Measurements from ENCODE around the gene BACH2. TPM values are rescaled to one million over a fixed set of nuclear protein-coding genes. Genes with fewer than 3 reads are reported as not detected.

Gene BACH2
- total RNA-seq, 1 donor from 2014 or later = 90.4 TPM

- peaks cover 12% of the 10 kb centered on the region for H3K4me1 Mint-ChIP-seq
- POLR2A ChIA-PET = no interaction called here
- peak; percentile 61 for ATAC-seq (ENCODE audit: low read depth)
- no peak overlapping the region for H3K4me3 Mint-ChIP-seq
- TF ChIP-seq CTCF (IDR thresholded peaks at IDR 0.05) = no peak
- no peaks in the 10 kb centered on the region for H3K27me3 Mint-ChIP-seq
- H3K9me3 Mint-ChIP-seq = no peaks in the 10 kb centered on the region
- intact Hi-C loops (cut with micrococcal nuclease) = loop anchor here (1.0 to 5.0 kb wide), 5 partner anchors 209 to 509 kb away; no protein-coding TSS in a partner anchor
- H3K27ac Mint-ChIP-seq = no peak overlapping the region
- DNase-seq = no peak
- H3K36me3 Mint-ChIP-seq (ENCODE audit: low read depth) = peaks cover 60% of the 10 kb centered on the region
- CTCF ChIA-PET = interaction anchor here (1.3 to 3.7 kb wide), 6 partner anchors 16 to 508 kb away, joined by 3 to 20 read pairs (median 8); no protein-coding TSS in a partner anchor
These were observed 325.9 kb downstream of the BACH2 start for GRCh38 chr6:89970609-89971337.

GRCh38 chr6:89970072-89970471, 326.6 kb downstream of the BACH2 start:
- Mint-ChIP-seq H3K27ac (no peak overlapping the region), H3K36me3 (ENCODE audit: low read depth) (peaks cover 60% of the 10 kb centered on the region), H3K27me3 (no peaks in the 10 kb centered on the region), H3K9me3 (no peaks in the 10 kb centered on the region), H3K4me3 (no peak overlapping the region), H3K4me1 (peaks cover 15% of the 10 kb centered on the region)
- TF ChIP-seq CTCF (IDR thresholded peaks at IDR 0.05) = no peak
- ATAC-seq (ENCODE audit: low read depth) = no peak
- ChIA-PET CTCF (interaction anchor here (1.3 to 3.7 kb wide), 6 partner anchors 16 to 508 kb away, joined by 3 to 20 read pairs (median 8); no protein-coding TSS in a partner anchor), POLR2A (no interaction called here)
- no peak for DNase-seq
- intact Hi-C loops (cut with micrococcal nuclease) = loop anchor here (1.0 to 5.0 kb wide), 5 partner anchors 209 to 509 kb away; no protein-coding TSS in a partner anchor

GRCh38 chr6:89966913-89967312, 329.7 kb downstream of the BACH2 start:
- Mint-ChIP-seq H3K4me1 (peaks cover 15% of the 10 kb centered on the region), H3K4me3 (no peak overlapping the region), H3K27me3 (no peaks in the 10 kb centered on the region), H3K27ac (peak overlapping the region; percentile 50), H3K9me3 (no peaks in the 10 kb centered on the region), H3K36me3 (ENCODE audit: low read depth) (peaks cover 61% of the 10 kb centered on the region)
- DNase-seq (no peak), ATAC-seq (ENCODE audit: low read depth) (no peak)
- CTCF ChIA-PET = interaction anchor here (1.2 to 1.8 kb wide), 2 partner anchors 27 to 512 kb away, joined by 5 to 8 read pairs; no protein-coding TSS in a partner anchor
- intact Hi-C loops (cut with micrococcal nuclease) = no loop called here
- POLR2A ChIA-PET = no interaction called here
- TF ChIP-seq CTCF (IDR thresholded peaks at IDR 0.05) = no peak

- no peak for DNase-seq
- POLR2A ChIA-PET = interaction anchor here (0.6 kb wide), 1 partner anchor 48 kb away, joined by 9 read pairs; no protein-coding TSS in a partner anchor
- no peak for ATAC-seq (ENCODE audit: low read depth)
- no peaks in the 10 kb centered on the region for H3K9me3 Mint-ChIP-seq
- CTCF ChIA-PET = interaction anchor here (0.7 to 1.8 kb wide), 5 partner anchors 26 to 513 kb away, joined by 3 to 8 read pairs (median 5); no protein-coding TSS in a partner anchor
- H3K4me1 Mint-ChIP-seq = peaks cover 15% of the 10 kb centered on the region
- peak overlapping the region; percentile 56 for H3K27ac Mint-ChIP-seq
- H3K27me3 Mint-ChIP-seq = no peaks in the 10 kb centered on the region
- intact Hi-C loops (cut with micrococcal nuclease) = no loop called here
- H3K36me3 Mint-ChIP-seq (ENCODE audit: low read depth) = peaks cover 60% of the 10 kb centered on the region
- no peak for TF ChIP-seq CTCF (IDR thresholded peaks at IDR 0.05)
- no peak overlapping the region for H3K4me3 Mint-ChIP-seq
These were observed 330.5 kb downstream of the BACH2 start for GRCh38 chr6:89966228-89966544.

GRCh38 chr6:89965441-89966227, 331.0 kb downstream of the BACH2 start:
- ATAC-seq (ENCODE audit: low read depth) (no peak), DNase-seq (no peak)
- TF ChIP-seq CTCF (IDR thresholded peaks at IDR 0.05) = no peak
- CTCF ChIA-PET = interaction anchor here (0.7 to 1.8 kb wide), 4 partner anchors 25 to 512 kb away, joined by 3 to 8 read pairs (median 4); no protein-coding TSS in a partner anchor
- POLR2A ChIA-PET = interaction anchor here (0.6 kb wide), 1 partner anchor 49 kb away, joined by 9 read pairs; no protein-coding TSS in a partner anchor
- Mint-ChIP-seq H3K36me3 (ENCODE audit: low read depth) (peaks cover 62% of the 10 kb centered on the region), H3K9me3 (no peaks in the 10 kb centered on the region), H3K4me3 (no peak overlapping the region), H3K27ac (peak overlapping the region; percentile 56), H3K27me3 (no peaks in the 10 kb centered on the region), H3K4me1 (peaks cover 15% of the 10 kb centered on the region)
- intact Hi-C loops (cut with micrococcal nuclease) = no loop called here
